EL (cell line): ENCODE data around the gene NUCB1.

Experiments
- DNase-seq: peaks from one replicate; pipeline ENCODE4 v3.0.0-alpha.2; 2016

Gene NUCB1

GRCh38 chr19:48938256-48938655 is 38.1 kb downstream of the NUCB1 start:
- no peak for DNase-seq

GRCh38 chr19:48940902-48941301 is 40.8 kb downstream of the NUCB1 start:
- no peak for DNase-seq

GRCh38 chr19:48943081-48943480 is 43.0 kb downstream of the NUCB1 start:
- DNase-seq, result no peak

GRCh38 chr19:48945415-48945814 is 45.3 kb downstream of the NUCB1 start:
- DNase-seq, result no peak

- DNase-seq, result no peak
Observed at GRCh38 chr19:48945817-48946216, 45.7 kb downstream of the NUCB1 start.

- DNase-seq, result no peak
Observed at GRCh38 chr19:48946463-48947257, 46.5 kb downstream of the NUCB1 start.

GRCh38 chr19:48947258-48947542 is 47.1 kb downstream of the NUCB1 start:
- no peak for DNase-seq

GRCh38 chr19:48950159-48950558 is 50.0 kb downstream of the NUCB1 start:
- DNase-seq, result no peak

GRCh38 chr19:48950830-48951519 is 50.9 kb downstream of the NUCB1 start:
- DNase-seq, result no peak

- no peak for DNase-seq
Observed at GRCh38 chr19:48953141-48953540, 53.0 kb downstream of the NUCB1 start.

GRCh38 chr19:48953990-48954594 is 54.0 kb downstream of the NUCB1 start:
- DNase-seq, result no peak

- peak; percentile 97 for DNase-seq
Observed at GRCh38 chr19:48954595-48955307, 54.6 kb downstream of the NUCB1 start, which contains the start of gene BAX. Gene BAX, plus strand, starts transcription at chr19:48954875. Its CDS starts 54 bp downstream, at chr19:48954929.

GRCh38 chr19:48955308-48955958 is 55.3 kb downstream of the NUCB1 start:
- no peak for DNase-seq

- DNase-seq, result no peak
Observed at GRCh38 chr19:48958006-48958405, 57.9 kb downstream of the NUCB1 start.

GRCh38 chr19:48959341-48960239 is 59.5 kb downstream of the NUCB1 start:
- DNase-seq, result no peak

GRCh38 chr19:48961051-48961649 is 61.0 kb downstream of the NUCB1 start:
- no peak for DNase-seq

- DNase-seq, result no peak
Observed at GRCh38 chr19:48961673-48962028, 61.5 kb downstream of the NUCB1 start.

GRCh38 chr19:48962029-48962848 is 62.1 kb downstream of the NUCB1 start:
- peak; percentile 61 for DNase-seq

GRCh38 chr19:48962849-48963165 is 62.7 kb downstream of the NUCB1 start:
- DNase-seq, result no peak

- DNase-seq, result peak; percentile 85
Observed at GRCh38 chr19:48963371-48964204, 63.5 kb downstream of the NUCB1 start.
